ENCODE data around the gene PNPO.
"Not testable (repeated sequence)": the region's sequence is repeated elsewhere in the genome, so short reads cannot be mapped to it uniquely, and the experiment has no call there.

PNPO gene

DNA sequence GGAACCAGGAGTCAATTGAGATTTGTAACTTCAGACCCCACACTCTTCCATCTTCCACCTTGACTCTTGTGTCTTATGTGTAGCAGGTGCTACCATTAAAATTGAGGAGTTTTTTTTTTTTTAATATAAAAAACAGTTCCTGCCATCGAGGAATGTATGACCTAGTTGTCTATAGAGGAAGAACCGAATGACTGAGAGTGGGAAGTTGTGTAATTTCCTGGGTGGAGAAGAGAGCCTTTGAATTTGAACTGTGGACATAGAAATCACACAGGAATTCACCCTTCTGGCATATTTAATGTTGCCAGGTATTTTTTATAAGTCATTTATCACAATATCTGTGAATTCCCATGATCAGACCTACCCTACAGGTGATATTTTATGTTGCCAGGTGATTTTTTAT lies 23.4 kb upstream of the PNPO start:
- DNase-seq (ENCODE audit: low read depth), result no peak

DNA sequence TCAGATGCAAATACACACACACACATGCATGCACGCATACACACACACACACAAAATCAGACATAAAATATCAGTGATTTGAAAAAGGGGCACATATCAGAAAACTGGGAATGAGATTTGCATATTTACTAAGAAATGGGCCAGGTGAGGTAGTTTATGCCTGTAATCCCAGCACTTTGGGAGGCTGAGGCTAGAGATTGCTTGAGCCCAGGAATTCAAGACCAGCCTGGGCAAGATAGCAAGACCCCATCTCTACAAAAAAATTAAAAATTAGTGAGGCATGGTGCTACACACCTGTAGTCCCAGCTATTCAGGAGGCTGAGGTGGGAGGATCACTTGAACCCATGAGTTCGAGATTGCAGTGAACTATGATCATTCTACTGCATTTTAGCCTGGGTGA lies 22.4 kb upstream of the PNPO start:
- no peak for DNase-seq (ENCODE audit: low read depth)

DNA sequence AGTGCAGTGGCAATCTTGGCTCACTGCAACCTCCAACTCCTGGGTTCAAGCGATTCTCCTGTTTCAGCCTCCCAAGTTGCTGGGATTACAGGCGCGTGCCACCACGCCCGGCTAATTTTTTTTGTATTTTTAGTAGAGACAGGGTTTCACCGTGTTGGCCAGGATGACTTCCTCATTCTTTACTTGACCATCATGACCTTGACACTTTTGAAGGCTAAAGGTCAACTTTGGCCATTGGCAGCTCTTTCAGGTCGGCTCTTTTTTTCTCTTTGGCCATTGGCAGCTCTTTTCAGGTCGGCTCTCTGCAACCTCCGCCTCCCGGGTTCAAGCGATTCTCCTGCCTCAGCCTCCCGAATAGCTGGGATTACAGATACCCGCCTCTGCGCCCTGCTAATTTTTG lies 21.5 kb upstream of the PNPO start:
- DNase-seq (ENCODE audit: low read depth), result not testable (repeated sequence)

GRCh38 chr17:47924785-47925677 lies 16.3 kb upstream of the PNPO start:
- no peak for DNase-seq (ENCODE audit: low read depth)

DNA sequence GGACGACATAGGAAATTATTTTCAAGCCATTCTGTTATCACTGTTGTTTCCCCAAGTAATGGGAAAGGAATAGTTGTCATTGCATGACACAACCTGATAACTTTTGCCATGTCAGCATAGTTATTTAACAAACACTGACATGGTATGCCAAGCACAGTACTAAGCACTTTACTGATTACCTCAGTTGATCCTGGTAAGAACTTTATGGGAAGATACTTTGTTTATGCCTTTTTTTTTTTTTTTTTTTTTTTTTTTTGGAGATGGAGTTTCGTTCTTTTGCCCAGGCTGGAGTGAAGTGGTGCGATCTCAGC lies 15.7 kb upstream of the PNPO start:
- DNase-seq (ENCODE audit: low read depth), result no peak

GRCh38 chr17:47927821-47928400 lies 13.5 kb upstream of the PNPO start:
- DNase-seq (ENCODE audit: low read depth), result no peak

DNA sequence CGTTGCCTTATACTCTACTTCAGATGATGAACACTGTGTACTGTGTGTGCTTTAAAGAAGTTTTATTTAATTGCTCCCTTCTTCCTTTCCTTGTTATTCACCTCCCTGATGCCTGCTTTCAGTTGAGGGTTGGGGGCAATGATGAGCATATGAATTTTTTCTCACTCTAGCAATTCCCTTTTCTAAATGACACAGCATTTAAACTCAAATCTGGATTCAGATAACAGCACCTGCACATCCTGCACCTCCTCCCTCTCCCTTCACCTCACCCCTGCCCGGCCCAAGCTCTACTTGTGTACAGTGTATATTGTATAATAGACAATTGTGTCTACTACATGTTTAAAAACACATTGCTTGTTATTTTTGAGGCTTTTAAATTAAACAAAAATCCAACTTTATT lies 13.0 kb upstream of the PNPO start:
- no peak for DNase-seq (ENCODE audit: low read depth)

- DNase-seq (ENCODE audit: low read depth), result no peak
Measured at GRCh38 chr17:47929218-47930000, 12.0 kb upstream of the PNPO start.

GRCh38 chr17:47931848-47932247 lies 9.5 kb upstream of the PNPO start:
- DNase-seq (ENCODE audit: low read depth), result no peak

- DNase-seq (ENCODE audit: low read depth), result no peak
Measured at GRCh38 chr17:47934856-47935255, 6.5 kb upstream of the PNPO start.

DNA sequence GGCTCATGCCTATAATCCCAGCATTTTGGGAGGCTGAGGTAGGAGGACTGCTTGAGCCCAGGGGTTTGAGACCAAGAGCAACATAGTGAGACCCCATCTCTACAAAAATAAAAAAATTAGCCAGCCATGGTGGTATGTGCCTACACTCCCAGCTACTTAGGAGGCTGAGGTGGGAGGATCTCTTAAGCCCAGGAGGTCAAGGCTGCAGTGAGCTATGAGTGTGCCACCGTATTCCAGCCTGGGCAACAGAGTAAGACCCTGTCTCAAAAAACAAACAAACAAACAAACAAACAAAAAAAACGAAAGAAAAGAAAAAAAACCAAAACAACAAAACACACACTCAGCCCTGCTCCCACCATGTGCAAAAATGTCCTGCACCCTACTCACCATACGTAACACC lies 5.9 kb upstream of the PNPO start:
- not testable (repeated sequence) for DNase-seq (ENCODE audit: low read depth)

DNA sequence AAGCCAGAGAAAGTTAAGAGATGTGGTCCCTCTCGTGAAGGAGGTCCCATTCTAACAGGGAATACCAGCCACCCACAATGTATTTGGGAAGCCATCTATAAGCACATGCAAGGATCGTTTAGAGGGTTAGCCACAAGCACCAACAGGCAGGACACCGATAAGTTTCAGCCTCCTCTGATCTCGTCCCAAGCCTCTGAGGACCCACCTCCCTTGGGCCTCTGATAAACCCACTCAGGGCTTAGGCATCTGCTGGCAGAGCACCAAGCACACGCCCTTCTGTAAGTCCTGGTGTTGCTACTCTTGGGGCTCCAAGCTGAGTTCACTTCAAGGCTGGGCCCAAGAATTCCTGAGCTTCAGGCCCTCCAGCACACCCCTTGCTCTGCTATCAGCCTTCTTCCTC lies 5.4 kb upstream of the PNPO start:
- DNase-seq (ENCODE audit: low read depth), result no peak

DNA sequence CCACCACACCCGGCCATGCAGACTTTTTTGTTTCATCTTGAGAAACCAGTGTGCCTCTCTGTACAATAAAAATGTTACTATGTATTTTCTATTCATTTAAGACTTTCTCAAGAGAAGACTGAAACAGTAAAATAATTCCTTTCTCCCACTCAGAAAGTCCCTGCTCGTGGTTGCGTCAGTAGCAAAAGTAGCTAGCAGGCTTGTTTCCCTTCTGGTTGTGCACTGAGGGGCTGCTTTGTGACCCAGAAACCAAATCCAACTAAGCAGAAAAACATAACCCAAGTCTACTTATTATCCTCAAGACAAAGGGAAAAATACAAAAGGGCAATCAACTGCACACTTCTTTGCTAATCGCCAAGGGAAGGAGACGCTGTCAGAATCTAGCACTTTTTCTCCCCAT lies 3.4 kb upstream of the PNPO start:
- no peak for DNase-seq (ENCODE audit: low read depth)

- DNase-seq (ENCODE audit: low read depth), result no peak
Measured at GRCh38 chr17:47942096-47942510, 732 bp downstream of the PNPO start.

GRCh38 chr17:47942568-47942967 lies 1.2 kb downstream of the PNPO start:
- DNase-seq (ENCODE audit: low read depth), result no peak

DNA sequence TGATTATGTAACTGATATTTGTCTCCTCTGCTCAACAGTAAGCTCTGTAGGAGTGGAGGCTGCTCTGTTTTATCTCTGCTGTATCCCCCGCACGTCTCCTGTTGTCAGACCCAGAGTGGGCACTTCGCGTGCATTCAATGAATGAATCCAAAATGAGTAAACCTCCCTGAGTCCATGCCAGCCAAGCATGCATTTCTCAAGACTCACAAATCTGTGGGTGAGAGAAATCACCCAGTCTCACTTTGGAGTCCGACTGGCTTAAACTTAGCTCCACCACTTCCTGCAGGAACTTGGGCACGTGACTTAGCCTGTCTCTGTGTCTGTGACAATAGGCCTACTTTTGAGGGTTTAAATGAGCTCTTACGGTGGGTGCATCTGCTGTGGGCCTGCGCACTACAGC lies 3.7 kb downstream of the PNPO start:
- no peak for DNase-seq (ENCODE audit: low read depth)

GRCh38 chr17:47945529-47946508 lies 4.4 kb downstream of the PNPO start:
- no peak for DNase-seq (ENCODE audit: low read depth)

GRCh38 chr17:47946516-47946915 lies 5.1 kb downstream of the PNPO start:
- DNase-seq (ENCODE audit: low read depth), result no peak

- peak; percentile 53 for DNase-seq (ENCODE audit: low read depth)
Measured at GRCh38 chr17:47946929-47947397, 5.6 kb downstream of the PNPO start.

DNA sequence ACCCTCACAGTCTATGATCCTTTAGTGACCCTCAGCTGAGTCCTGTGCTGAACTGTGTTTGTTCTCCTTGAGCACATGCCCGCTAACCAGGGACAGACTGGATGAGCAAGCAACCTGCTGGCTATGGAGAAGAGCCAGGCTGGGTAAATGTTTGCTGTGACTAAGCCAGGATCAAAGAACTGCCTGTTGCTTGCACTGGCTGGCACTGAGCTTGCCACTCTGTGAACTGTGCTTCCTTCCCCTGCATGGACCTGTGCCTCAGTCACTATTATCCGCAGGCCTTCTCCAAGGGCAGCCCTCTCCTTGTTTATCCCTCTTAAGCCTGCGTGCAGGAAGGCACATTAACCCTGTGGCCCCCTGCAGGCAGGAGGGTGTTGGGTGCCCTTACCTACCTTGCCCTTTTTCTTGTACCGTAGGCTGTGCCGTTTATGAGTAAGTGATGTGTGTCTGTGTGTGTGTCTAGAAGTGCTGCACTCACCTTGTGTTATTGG lies 7.4 kb downstream of the PNPO start:
- DNase-seq (ENCODE audit: low read depth), result no peak

DNA sequence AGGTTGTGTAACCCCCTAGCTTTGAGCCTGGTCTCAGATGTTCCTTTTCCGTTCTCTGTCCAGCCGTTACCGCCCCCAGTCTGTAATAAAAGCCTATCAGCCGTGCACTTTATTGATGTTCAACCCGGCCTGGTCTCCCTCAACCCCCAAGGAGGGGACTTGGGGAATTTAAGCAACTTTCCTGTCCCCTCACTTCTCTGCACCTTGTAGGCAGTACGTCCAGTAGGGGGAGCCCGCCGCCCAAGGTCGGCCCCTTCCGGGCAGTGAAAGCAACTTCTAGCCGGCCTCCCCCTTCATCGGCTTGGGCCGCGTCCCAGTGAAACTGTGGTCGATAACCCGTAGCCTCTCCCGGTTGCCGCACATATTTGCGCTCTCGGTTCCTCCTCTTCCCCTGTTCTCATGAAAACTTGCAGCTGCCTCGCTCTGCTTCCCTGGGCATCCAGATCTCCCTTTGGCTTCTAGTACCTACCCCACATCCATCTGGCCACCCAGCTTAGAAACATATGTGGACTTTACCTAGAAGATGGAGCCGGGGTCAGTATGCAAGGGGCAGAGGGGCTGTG lies 7.9 kb downstream of the PNPO start:
- peak; percentile 62 for DNase-seq (ENCODE audit: low read depth)

Data from activated T-cell treated with anti-CD3 and anti-CD28 coated beads for 24 hours (primary cell).